Measurements from ENCODE around the gene PADI3.

PADI3 gene

GRCh38 chr1:17216078-17216477 lies 32.8 kb upstream of the PADI3 start:
- Histone ChIP-seq H3K4me3 (replicated peaks; ENCODE audit: low read depth, low read length) (no peak overlapping the region), H3K27me3 (replicated peaks; ENCODE audit: control insufficient read depth, insufficient read depth, low read length) (no peaks in the 10 kb centered on the region; the same call in 1 of the 2 replicates), H3K36me3 (ENCODE audit: control insufficient read depth, insufficient read depth, low read length) (no peaks in the 10 kb centered on the region)
- DNase-seq (ENCODE audit: extremely low read depth, insufficient read length) = no peak
- TF ChIP-seq CTCF (IDR thresholded peaks at IDR 0.05; ENCODE audit: insufficient read depth, low read length, poor library complexity, severe bottlenecking) = no peak

GRCh38 chr1:17217607-17218006 lies 31.3 kb upstream of the PADI3 start:
- H3K4me3 ChIP-seq (replicated peaks; ENCODE audit: low read depth, low read length) = no peak overlapping the region
- no peak for DNase-seq (ENCODE audit: extremely low read depth, insufficient read length)
- no peaks in the 10 kb centered on the region for H3K36me3 ChIP-seq (ENCODE audit: control insufficient read depth, insufficient read depth, low read length)
- H3K27me3 ChIP-seq (replicated peaks; ENCODE audit: control insufficient read depth, insufficient read depth, low read length) = no peaks in the 10 kb centered on the region; the same call in 1 of the 2 replicates
- TF ChIP-seq CTCF (IDR thresholded peaks at IDR 0.05; ENCODE audit: insufficient read depth, low read length, poor library complexity, severe bottlenecking) = no peak

- Histone ChIP-seq H3K36me3 (ENCODE audit: control insufficient read depth, insufficient read depth, low read length) (no peaks in the 10 kb centered on the region), H3K4me3 (replicated peaks; ENCODE audit: low read depth, low read length) (no peak overlapping the region), H3K27me3 (replicated peaks; ENCODE audit: control insufficient read depth, insufficient read depth, low read length) (no peaks in the 10 kb centered on the region; the same call in 1 of the 2 replicates)
- no peak for TF ChIP-seq CTCF (IDR thresholded peaks at IDR 0.05; ENCODE audit: insufficient read depth, low read length, poor library complexity, severe bottlenecking)
- DNase-seq (ENCODE audit: extremely low read depth, insufficient read length) = no peak
Measured at GRCh38 chr1:17218939-17219338, 30.0 kb upstream of the PADI3 start.

- H3K4me3 ChIP-seq (replicated peaks; ENCODE audit: low read depth, low read length) = no peak overlapping the region
- no peak for TF ChIP-seq CTCF (IDR thresholded peaks at IDR 0.05; ENCODE audit: insufficient read depth, low read length, poor library complexity, severe bottlenecking)
- no peaks in the 10 kb centered on the region for H3K36me3 ChIP-seq (ENCODE audit: control insufficient read depth, insufficient read depth, low read length)
- no peak for DNase-seq (ENCODE audit: extremely low read depth, insufficient read length)
- H3K27me3 ChIP-seq (replicated peaks; ENCODE audit: control insufficient read depth, insufficient read depth, low read length) = no peaks in the 10 kb centered on the region; the same call in 1 of the 2 replicates
Measured at GRCh38 chr1:17220287-17220686, 28.6 kb upstream of the PADI3 start.

GRCh38 chr1:17222557-17222956 lies 26.3 kb upstream of the PADI3 start:
- Histone ChIP-seq H3K4me3 (replicated peaks; ENCODE audit: low read depth, low read length) (no peak overlapping the region), H3K36me3 (ENCODE audit: control insufficient read depth, insufficient read depth, low read length) (no peaks in the 10 kb centered on the region), H3K27me3 (replicated peaks; ENCODE audit: control insufficient read depth, insufficient read depth, low read length) (no peaks in the 10 kb centered on the region; the same call in 1 of the 2 replicates)
- no peak for TF ChIP-seq CTCF (IDR thresholded peaks at IDR 0.05; ENCODE audit: insufficient read depth, low read length, poor library complexity, severe bottlenecking)
- no peak for DNase-seq (ENCODE audit: extremely low read depth, insufficient read length)

- DNase-seq (ENCODE audit: extremely low read depth, insufficient read length) = no peak
- no peaks in the 10 kb centered on the region; the same call in 1 of the 2 replicates for H3K27me3 ChIP-seq (replicated peaks; ENCODE audit: control insufficient read depth, insufficient read depth, low read length)
- H3K4me3 ChIP-seq (replicated peaks; ENCODE audit: low read depth, low read length) = no peak overlapping the region
- no peak for TF ChIP-seq CTCF (IDR thresholded peaks at IDR 0.05; ENCODE audit: insufficient read depth, low read length, poor library complexity, severe bottlenecking)
- H3K36me3 ChIP-seq (ENCODE audit: control insufficient read depth, insufficient read depth, low read length) = no peaks in the 10 kb centered on the region
Measured at GRCh38 chr1:17224434-17224833, 24.5 kb upstream of the PADI3 start.
